ENCODE results near the gene CACNA1G.

CACNA1G gene

GRCh38 chr17:50618941-50619340 is 58.4 kb downstream of the CACNA1G start:
- TF ChIP-seq CTCF (IDR thresholded peaks at IDR 0.05; ENCODE audit: insufficient read depth, low read length, poor library complexity, severe bottlenecking): no peak
- DNase-seq (ENCODE audit: extremely low read depth, insufficient read length): no peak

DNA sequence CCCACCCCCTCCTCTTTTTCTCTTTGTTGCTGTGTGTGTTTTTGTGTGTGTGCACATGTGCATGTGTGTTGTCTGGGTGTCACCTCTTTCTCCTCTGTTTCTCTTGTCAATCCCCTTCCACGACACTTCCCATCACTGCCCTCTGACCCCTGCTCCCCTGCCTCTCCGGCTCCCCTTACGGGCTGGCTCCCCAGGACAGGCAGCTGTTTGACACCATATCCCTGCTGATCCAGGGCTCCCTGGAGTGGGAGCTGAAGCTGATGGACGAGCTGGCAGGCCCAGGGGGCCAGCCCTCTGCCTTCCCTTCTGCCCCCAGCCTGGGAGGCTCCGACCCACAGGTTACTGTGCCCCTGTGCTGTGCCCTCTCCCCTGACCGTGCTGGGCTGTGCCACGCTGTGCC is 59.0 kb downstream of the CACNA1G start:
- no peaks in the 10 kb centered on the region for H3K36me3 ChIP-seq (ENCODE audit: control insufficient read depth, insufficient read depth, low read length)
- no peak for DNase-seq (ENCODE audit: extremely low read depth, insufficient read length)
- H3K4me3 ChIP-seq (replicated peaks; ENCODE audit: low read depth, low read length): no peak overlapping the region
- H3K27me3 ChIP-seq (replicated peaks; ENCODE audit: control insufficient read depth, insufficient read depth, low read length): no peaks in the 10 kb centered on the region; the same call in 1 of the 2 replicates
- no peak for TF ChIP-seq CTCF (IDR thresholded peaks at IDR 0.05; ENCODE audit: insufficient read depth, low read length, poor library complexity, severe bottlenecking)

More at GRCh38 chr17:50618941-50619340, 58.4 kb downstream of the CACNA1G start:
- Histone ChIP-seq H3K27me3 (replicated peaks; ENCODE audit: control insufficient read depth, insufficient read depth, low read length) (no peaks in the 10 kb centered on the region; the same call in 1 of the 2 replicates), H3K36me3 (ENCODE audit: control insufficient read depth, insufficient read depth, low read length) (no peaks in the 10 kb centered on the region), H3K4me3 (replicated peaks; ENCODE audit: low read depth, low read length) (no peak overlapping the region)

- DNase-seq (ENCODE audit: extremely low read depth, insufficient read length): no peak
- Histone ChIP-seq H3K27me3 (replicated peaks; ENCODE audit: control insufficient read depth, insufficient read depth, low read length) (no peaks in the 10 kb centered on the region; the same call in 1 of the 2 replicates), H3K36me3 (ENCODE audit: control insufficient read depth, insufficient read depth, low read length) (no peaks in the 10 kb centered on the region), H3K4me3 (replicated peaks; ENCODE audit: low read depth, low read length) (no peak overlapping the region)
- TF ChIP-seq CTCF (IDR thresholded peaks at IDR 0.05; ENCODE audit: insufficient read depth, low read length, poor library complexity, severe bottlenecking): no peak
Measured at GRCh38 chr17:50620237-50620636, 59.7 kb downstream of the CACNA1G start.

DNA sequence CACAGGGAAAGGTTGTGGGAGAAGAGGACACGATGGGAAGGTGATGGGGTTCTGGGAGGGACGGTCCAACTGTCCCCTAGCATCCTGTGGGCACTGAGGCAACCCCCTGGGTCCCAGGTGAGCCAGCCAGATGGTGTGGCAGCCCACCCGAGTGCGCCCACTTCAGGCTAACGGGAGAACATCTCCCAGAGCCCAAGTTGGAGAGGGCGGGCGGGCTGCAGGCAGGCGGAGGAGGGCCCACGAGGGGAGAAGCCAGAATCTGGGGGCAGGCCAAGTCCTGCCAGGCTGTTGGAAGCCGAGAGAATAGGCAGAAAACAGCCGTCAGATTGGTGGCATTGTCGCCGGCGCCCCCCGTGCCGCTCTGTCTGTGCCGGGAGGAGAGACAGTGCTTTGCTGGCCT is 60.3 kb downstream of the CACNA1G start:
- Histone ChIP-seq H3K4me3 (replicated peaks; ENCODE audit: low read depth, low read length) (no peak overlapping the region), H3K27me3 (replicated peaks; ENCODE audit: control insufficient read depth, insufficient read depth, low read length) (no peaks in the 10 kb centered on the region; the same call in 1 of the 2 replicates), H3K36me3 (ENCODE audit: control insufficient read depth, insufficient read depth, low read length) (no peaks in the 10 kb centered on the region)
- peak; percentile 5 for TF ChIP-seq CTCF (IDR thresholded peaks at IDR 0.05; ENCODE audit: insufficient read depth, low read length, poor library complexity, severe bottlenecking)
- no peak for DNase-seq (ENCODE audit: extremely low read depth, insufficient read length)

- Histone ChIP-seq H3K36me3 (ENCODE audit: control insufficient read depth, insufficient read depth, low read length) (no peaks in the 10 kb centered on the region), H3K4me3 (replicated peaks; ENCODE audit: low read depth, low read length) (no peak overlapping the region), H3K27me3 (replicated peaks; ENCODE audit: control insufficient read depth, insufficient read depth, low read length) (no peaks in the 10 kb centered on the region; the same call in none of the 2 replicates)
- no peak for DNase-seq (ENCODE audit: extremely low read depth, insufficient read length)
- TF ChIP-seq CTCF (IDR thresholded peaks at IDR 0.05; ENCODE audit: insufficient read depth, low read length, poor library complexity, severe bottlenecking): no peak
Measured at GRCh38 chr17:50621574-50622031, 61.1 kb downstream of the CACNA1G start.

All from GM06990 (cell line).